K562 (cell line): ENCODE data around the gene STON2. TPM values are rescaled to one million over a fixed set of nuclear protein-coding genes. Genes with fewer than 3 reads are reported as not detected.
A peak's percentile ranks its signal among the peaks of the same experiment; 100 is the strongest.

Experiments
- CHD1 ChIP-seq: fragments of 200-600 bp; sonication (generic); IDR thresholded peaks from one replicate; pipeline ENCODE4 v1.6.1; 2012; ENCODE audit warnings: mild to moderate bottlenecking, moderate library complexity, low read length, inconsistent platforms
- CXXC5 ChIP-seq: fragments of 250-450 bp; sonication (Bioruptor Pico); IDR thresholded peaks from 2 replicates; pipeline ENCODE4 v1.8.0; 2022; ENCODE audit warnings: inconsistent platforms, mild to moderate bottlenecking, moderate library complexity
- ETS2 ChIP-seq: IDR thresholded peaks from 2 replicates; pipeline ENCODE4 v1.6.1; 2016; ENCODE audit warnings: borderline replicate concordance, missing genetic modification characterization, mild to moderate bottlenecking, moderate library complexity, missing compliant biosample characterization; ENCODE audit not compliant: poor library complexity, severe bottlenecking
- ETV1 ChIP-seq: fragments of 450-650 bp; conservative IDR thresholded peaks from 2 replicates; pipeline ENCODE4 v1.6.1; 2016; ENCODE audit warnings: missing genetic modification characterization, control low read depth, low read depth, missing compliant biosample characterization
- FOXO4 ChIP-seq: fragments of 450-650 bp; formaldehyde crosslinking; IDR thresholded peaks from 2 replicates; pipeline ENCODE4 v1.4.0; 2020; ENCODE audit warnings: mild to moderate bottlenecking, moderate library complexity
- GATAD2A ChIP-seq: fragments of 450-650 bp; IDR thresholded peaks from 2 replicates; pipeline ENCODE4 v1.6.1; 2017
- GTF2B ChIP-seq: IDR thresholded peaks from 2 replicates; pipeline ENCODE4 v1.6.1; 2011; ENCODE audit not compliant: insufficient read length; ENCODE audit errors: extremely low read depth
- HOMEZ ChIP-seq: fragments of 250-450 bp; sonication (Bioruptor Pico); IDR thresholded peaks from 2 replicates; pipeline ENCODE4 v1.4.0; 2020; ENCODE audit warnings: mild to moderate bottlenecking, moderate library complexity
- KDM1A ChIP-seq, 2 experiments: fragments of 450-650 bp; IDR thresholded peaks; 2 replicates each; pipeline ENCODE4 v1.6.1; 2016; ENCODE audit warnings: mild to moderate bottlenecking in 2 of 2
- KLF6 ChIP-seq: fragments of 250-450 bp; sonication (Bioruptor Pico); IDR thresholded peaks from 2 replicates; pipeline ENCODE4 v1.4.0; 2020; ENCODE audit warnings: mild to moderate bottlenecking, moderate library complexity, borderline replicate concordance
- MCM5 ChIP-seq: fragments of 450-650 bp; IDR thresholded peaks from 2 replicates; pipeline ENCODE4 v1.6.1; 2016; ENCODE audit warnings: low read depth
- MITF ChIP-seq: IDR thresholded peaks from 2 replicates; pipeline ENCODE4 v1.6.1; 2014; ENCODE audit warnings: antibody characterized with exemption
- NCOR1 ChIP-seq: fragments of 450-650 bp; IDR thresholded peaks from 2 replicates; pipeline ENCODE4 v1.6.1; 2016; ENCODE audit warnings: mild to moderate bottlenecking, moderate library complexity
- NONO ChIP-seq, 2 experiments: fragments of 200-400 bp in 1 of 2; fragments of 450-650 bp in 1 of 2; formaldehyde crosslinking in 1 of 2; IDR thresholded peaks; 2 replicates each; pipeline ENCODE4 v1.6.1; 2017; ENCODE audit warnings: low read depth in 2 of 2, mild to moderate bottlenecking in 2 of 2, moderate library complexity in 2 of 2, low read length in 1 of 2
- POLR2A ChIP-seq: fragments of 450-650 bp; conservative IDR thresholded peaks from 2 replicates; pipeline ENCODE4 v1.6.1; 2016
- SIN3A ChIP-seq, 2 experiments: fragments of 150-350 bp in 1 of 2; IDR thresholded peaks; 2 replicates each; pipeline ENCODE4 v1.6.1; 2011 to 2016; ENCODE audit warnings: borderline replicate concordance in 2 of 2, low read depth in 2 of 2, low read length in 2 of 2, mild to moderate bottlenecking in 2 of 2, moderate library complexity in 2 of 2; ENCODE audit not compliant: control insufficient read depth in 1 of 2
- SRSF9 ChIP-seq: fragments of 200-400 bp; formaldehyde crosslinking; IDR thresholded peaks from 2 replicates; pipeline ENCODE4 v1.6.1; 2017; ENCODE audit warnings: low read depth, low read length, borderline replicate concordance
- ZC3H11A ChIP-seq: IDR thresholded peaks from 2 replicates; pipeline ENCODE4 v1.6.1; 2012; ENCODE audit warnings: low read depth, low read length, improper control_type of control experiment
- ZNF165 ChIP-seq: fragments of 250-450 bp; sonication (Bioruptor Pico); IDR thresholded peaks from 2 replicates; pipeline ENCODE4 v1.4.0; 2020; ENCODE audit warnings: borderline replicate concordance
- ZNF778 ChIP-seq: fragments of 450-650 bp; formaldehyde crosslinking; IDR thresholded peaks from 2 replicates; pipeline ENCODE4 v1.4.0; 2020; ENCODE audit warnings: mild to moderate bottlenecking, moderate library complexity
- polyA plus RNA-seq, 8 experiments: library from polyadenylated mRNA; depleted of rRNA in 4 of 8; stranded (reverse) in 5 of 8; unstranded in 3 of 8; fragments of >200 nt; fragmentation: Nextera tagmentation in 2 of 8; fragmentation: Illumina TruSeq in 1 of 8; extraction: Ambion mirVana in 2 of 8; extraction: Trizol in 1 of 8; gene quantifications; 2 replicates each; pipeline versions ENCODE4 v1.2.1 to v1.2.3, GENCODE V29; 2011 to 2014; ENCODE audit warnings: inconsistent platforms in 1 of 8, missing spikeins in 1 of 8
- total RNA-seq, 7 experiments: library from RNA; depleted of rRNA in 6 of 7; stranded (reverse); fragments of >200 nt in 6 of 7; fragmentation: Illumina TruSeq in 2 of 7; extraction: Trizol in 2 of 7; gene quantifications; 2 replicates each; pipeline versions ENCODE4 v1.2.1 to v1.2.3, GENCODE V29; 2011 to 2021; ENCODE audit warnings: low replicate concordance in 1 of 7
- TF ChIP-seq, protein P1 (sequence below): fragments of 450-650 bp; formaldehyde crosslinking; IDR thresholded peaks from 2 replicates; pipeline ENCODE4 v1.4.0; 2020; ENCODE audit warnings: mild to moderate bottlenecking, mixed read lengths

Gene STON2
- total and polyA plus RNA-seq, 9 of the 15 experiments (the other 6 are each of a cell fraction or from before 2014, with no cell fraction given): 7.8 to 99.3 (median 53.5) TPM

DNA sequence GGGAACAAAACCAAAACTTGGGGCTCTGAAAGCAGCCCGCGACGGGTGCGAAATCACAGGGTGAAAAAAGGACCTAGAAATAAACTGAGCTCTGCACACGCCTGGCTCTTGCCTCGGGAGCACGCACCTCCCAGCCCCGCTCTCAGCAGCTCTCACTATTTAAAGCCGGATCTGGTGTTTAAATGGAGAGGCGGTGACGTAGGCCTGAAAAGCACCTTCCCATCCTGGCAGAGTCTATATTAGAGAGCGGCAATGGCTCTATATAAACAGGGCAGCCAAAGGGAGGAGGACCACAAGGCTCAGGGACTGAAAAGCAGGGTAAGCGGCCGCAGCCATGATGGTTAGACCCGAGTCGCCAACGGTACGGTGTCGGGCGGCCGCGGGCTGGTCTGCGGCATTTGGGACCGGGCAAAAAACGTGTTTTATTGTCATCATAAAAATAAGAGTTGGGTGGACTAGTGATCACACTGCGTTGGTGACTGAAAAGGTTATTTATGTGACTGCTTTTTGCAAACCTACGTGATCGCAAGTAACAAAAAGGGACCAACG lies 180.8 kb downstream of the STON2 start (continued):
- TF ChIP-seq KDM1A (IDR thresholded peaks at IDR 0.05) (no peak), POLR2A (peak; percentile 86), NONO (IDR thresholded peaks at IDR 0.05; ENCODE audit: low read depth in 2 of 2, low read length in 1 of 2) (0 out of 4 replicates have a peak, but pooled peaks of 1 of the 2 experiments have one; percentile 15), ETV1 (tag) (no peak), CXXC5 (CRISPR knock-in tag) (peak; percentile 49), ZNF778 (CRISPR knock-in tag) (no peak), MITF (no peak), GATAD2A (no peak), ZNF165 (CRISPR knock-in tag) (no peak), SRSF9 (no peak), ETS2 (no peak), MCM5 (no peak), ZC3H11A (no peak), SIN3A (IDR thresholded peaks at IDR 0.05; ENCODE audit: borderline replicate concordance in 2 of 2, control insufficient read depth in 1 of 2, low read depth in 2 of 2, low read length in 2 of 2) (peak in 1 of 2 experiments; percentile 57; a peak in 2 of 4 replicates), GTF2B (no peak), CHD1 (peak; percentile 78), FOXO4 (no peak), NCOR1 (no peak), HOMEZ (CRISPR knock-in tag) (no peak), KLF6 (CRISPR knock-in tag) (no peak)
- TF ChIP-seq, protein P1, sequence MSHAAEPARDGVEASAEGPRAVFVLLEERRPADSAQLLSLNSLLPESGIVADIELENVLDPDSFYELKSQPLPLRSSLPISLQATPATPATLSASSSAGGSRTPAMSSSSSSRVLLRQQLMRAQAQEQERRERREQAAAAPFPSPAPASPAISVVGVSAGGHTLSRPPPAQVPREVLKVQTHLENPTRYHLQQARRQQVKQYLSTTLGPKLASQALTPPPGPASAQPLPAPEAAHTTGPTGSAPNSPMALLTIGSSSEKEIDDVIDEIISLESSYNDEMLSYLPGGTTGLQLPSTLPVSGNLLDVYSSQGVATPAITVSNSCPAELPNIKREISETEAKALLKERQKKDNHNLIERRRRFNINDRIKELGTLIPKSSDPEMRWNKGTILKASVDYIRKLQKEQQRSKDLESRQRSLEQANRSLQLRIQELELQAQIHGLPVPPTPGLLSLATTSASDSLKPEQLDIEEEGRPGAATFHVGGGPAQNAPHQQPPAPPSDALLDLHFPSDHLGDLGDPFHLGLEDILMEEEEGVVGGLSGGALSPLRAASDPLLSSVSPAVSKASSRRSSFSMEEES (CRISPR knock-in tag): no peak
